Measurements from ENCODE around the gene ZNF583. TPM values are rescaled to one million over a fixed set of nuclear protein-coding genes. Genes with fewer than 3 reads are reported as not detected.

Gene ZNF583
- total and polyA plus RNA-seq, 2 of the 13 experiments (the other 11 are each of a cell fraction or from before 2014, with no cell fraction given) = 0.65 to 5.3 TPM

GRCh38 chr19:56476093-56476492 is 72.0 kb downstream of the ZNF583 start:
- Histone ChIP-seq H2AFZ (ENCODE audit: low read length) (no peak overlapping the region), H3K27me3 (ENCODE audit: control insufficient read depth in 1 of 2, insufficient read depth in 2 of 2, low read length in 2 of 2) (no peaks in the 10 kb centered on the region), H3K36me3 (replicated peaks in 1 of 2; ENCODE audit: control insufficient read depth in 1 of 2, insufficient read depth in 2 of 2, low read length in 2 of 2) (no peaks in the 10 kb centered on the region), H3K79me2 (ENCODE audit: insufficient read depth, low read length) (no peaks in the 10 kb centered on the region), H3K4me1 (ENCODE audit: insufficient read depth, low read length) (no peaks in the 10 kb centered on the region), H3K9me3 (ENCODE audit: low read length) (peaks cover 89% of the 10 kb centered on the region), H3K27ac (ENCODE audit: extremely low read length, insufficient read depth, low read length) (no peak overlapping the region), H3K4me3 (replicated peaks in 1 of 3; ENCODE audit: insufficient read depth in 1 of 3, low read depth in 2 of 3, low read length in 3 of 3) (no peak overlapping the region), H3K4me2 (ENCODE audit: low read depth, low read length) (no peak overlapping the region), H3K9ac (ENCODE audit: insufficient read depth, low read depth, low read length) (no peak overlapping the region), H4K20me1 (ENCODE audit: insufficient read depth, low read length) (no peaks in the 10 kb centered on the region)
- no peak for FAIRE-seq
- no peak for ATAC-seq
- CTCF ChIA-PET (ENCODE audit: low intra/inter-chr PET ratio, low total read pairs) = no interaction called here
- no peak for DNase-seq (ENCODE audit: low spot score)
- TF ChIP-seq MYNN (CRISPR knock-in tag; IDR thresholded peaks at IDR 0.05; ENCODE audit: low read depth) = no peak
- no peak for TF ChIP-seq RFX3 (CRISPR knock-in tag; IDR thresholded peaks at IDR 0.05)
- no peak for TF ChIP-seq NFE2L2 (IDR thresholded peaks at IDR 0.05; ENCODE audit: low read length)
- no peak for TF ChIP-seq ZNF20 (CRISPR knock-in tag; IDR thresholded peaks at IDR 0.05)
- no peak for TF ChIP-seq ZNF460 (CRISPR knock-in tag; IDR thresholded peaks at IDR 0.05; ENCODE audit: borderline replicate concordance)
- no peak for TF ChIP-seq ZNF737 (CRISPR knock-in tag; IDR thresholded peaks at IDR 0.05; ENCODE audit: borderline replicate concordance)
- no peak for TF ChIP-seq DBP (CRISPR knock-in tag; IDR thresholded peaks at IDR 0.05; ENCODE audit: not compliant biosample characterization)
- TF ChIP-seq PAX8 (CRISPR knock-in tag; IDR thresholded peaks at IDR 0.05; ENCODE audit: borderline replicate concordance) = no peak
- TF ChIP-seq ZNF160 (CRISPR knock-in tag; IDR thresholded peaks at IDR 0.05) = no peak
- no peak for TF ChIP-seq RFXANK (CRISPR knock-in tag; IDR thresholded peaks at IDR 0.05)
- TF ChIP-seq NFKB2 (CRISPR knock-in tag; IDR thresholded peaks at IDR 0.05; ENCODE audit: borderline replicate concordance) = no peak
- no peak for TF ChIP-seq ZNF7 (CRISPR knock-in tag; IDR thresholded peaks at IDR 0.05)
- TF ChIP-seq ZFP36 (IDR thresholded peaks at IDR 0.05; ENCODE audit: borderline replicate concordance, low read depth, low read length, partially characterized antibody) = no peak
- TF ChIP-seq SMARCC2 (IDR thresholded peaks at IDR 0.05) = no peak
- TF ChIP-seq, protein P1, sequence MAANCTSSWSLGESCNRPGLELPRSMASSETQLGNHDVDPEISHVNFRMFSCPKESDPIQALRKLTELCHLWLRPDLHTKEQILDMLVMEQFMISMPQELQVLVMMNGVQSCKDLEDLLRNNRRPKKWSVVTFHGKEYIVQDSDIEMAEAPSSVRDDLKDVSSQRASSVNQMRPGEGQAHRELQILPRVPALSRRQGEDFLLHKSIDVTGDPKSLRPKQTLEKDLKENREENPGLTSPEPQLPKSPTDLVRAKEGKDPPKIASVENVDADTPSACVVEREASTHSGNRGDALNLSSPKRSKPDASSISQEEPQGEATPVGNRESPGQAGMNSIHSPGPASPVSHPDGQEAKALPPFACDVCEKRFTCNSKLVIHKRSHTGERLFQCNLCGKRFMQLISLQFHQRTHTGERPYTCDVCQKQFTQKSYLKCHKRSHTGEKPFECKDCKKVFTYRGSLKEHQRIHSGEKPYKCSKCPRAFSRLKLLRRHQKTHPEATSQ (CRISPR knock-in tag; IDR thresholded peaks at IDR 0.05; ENCODE audit: borderline replicate concordance) = no peak
- WGBS (ENCODE audit: low lambda C conversion rate) = 53% methylated on average over 7 of the region's 10 CpGs
- no TSS peak for BruUV-seq (replicated peaks)
- POLR2A ChIA-PET = no interaction called here
- intact Hi-C loops (cut with micrococcal nuclease; ENCODE audit: unreplicated experiment) = no loop called here
- in situ Hi-C loops (cut with HindIII; ENCODE audit: extremely low pct_ligation_motif_present, low pct_unique_long_range_greater_than_20kb) = no loop called here

Other genes with a start within 250 kb of the ZNF583 start
- gene GALP, start 228.3 kb upstream of the ZNF583 start, total RNA-seq (2016; rRNA removed; fragmentation: Illumina TruSeq; extraction: Trizol) = not detected in 2 replicates
- not detected in 2 replicates for gene GALP, start 228.3 kb upstream of the ZNF583 start, polyA plus RNA-seq (2011; rRNA removed)
- not detected in 2 replicates for gene ZSCAN5B, start 206.5 kb upstream of the ZNF583 start, total RNA-seq (2016; rRNA removed; fragmentation: Illumina TruSeq; extraction: Trizol)
- not detected in 2 replicates for gene ZSCAN5B, start 206.5 kb upstream of the ZNF583 start, polyA plus RNA-seq (2011; rRNA removed)
- gene ZSCAN5C, start 202.1 kb upstream of the ZNF583 start, total RNA-seq (2016; rRNA removed; fragmentation: Illumina TruSeq; extraction: Trizol) = not detected in 2 replicates
- not detected in 2 replicates for gene ZSCAN5C, start 202.1 kb upstream of the ZNF583 start, polyA plus RNA-seq (2011; rRNA removed)
- not detected in 2 replicates for gene EDDM13, start 131.6 kb upstream of the ZNF583 start, total RNA-seq (2016; rRNA removed; fragmentation: Illumina TruSeq; extraction: Trizol)
- not detected in 2 replicates for gene EDDM13, start 131.6 kb upstream of the ZNF583 start, polyA plus RNA-seq (2011; rRNA removed)
- 17.8 and 23.7 TPM in 2 replicates for gene ZSCAN5A, start 89.5 kb upstream of the ZNF583 start, total RNA-seq (2016; rRNA removed; fragmentation: Illumina TruSeq; extraction: Trizol)
- 9.5 and 11.5 TPM in 2 replicates for gene ZSCAN5A, start 89.5 kb upstream of the ZNF583 start, polyA plus RNA-seq (2011; rRNA removed)
- 1.6 and 2.4 TPM in 2 replicates for gene ZNF582, start 10.8 kb upstream of the ZNF583 start, total RNA-seq (2016; rRNA removed; fragmentation: Illumina TruSeq; extraction: Trizol)
- 0.83 and 1.1 TPM in 2 replicates for gene ZNF582, start 10.8 kb upstream of the ZNF583 start, polyA plus RNA-seq (2011; rRNA removed)
- gene ZNF667, start 73.0 kb downstream of the ZNF583 start, total RNA-seq (2016; rRNA removed; fragmentation: Illumina TruSeq; extraction: Trizol) = not detected in 2 replicates
- not detected in 2 replicates for gene ZNF667, start 73.0 kb downstream of the ZNF583 start, polyA plus RNA-seq (2011; rRNA removed)
- gene ZNF471, start 103.5 kb downstream of the ZNF583 start, total RNA-seq (2016; rRNA removed; fragmentation: Illumina TruSeq; extraction: Trizol) = not detected in 2 replicates
- not detected in 2 replicates for gene ZNF471, start 103.5 kb downstream of the ZNF583 start, polyA plus RNA-seq (2011; rRNA removed)
- not detected in 2 replicates for gene ZFP28, start 134.6 kb downstream of the ZNF583 start, total RNA-seq (2016; rRNA removed; fragmentation: Illumina TruSeq; extraction: Trizol)
- gene ZFP28, start 134.6 kb downstream of the ZNF583 start, polyA plus RNA-seq (2011; rRNA removed) = not detected in 2 replicates
- not detected in 2 replicates for gene ZNF470, start 163.1 kb downstream of the ZNF583 start, total RNA-seq (2016; rRNA removed; fragmentation: Illumina TruSeq; extraction: Trizol)
- gene ZNF470, start 163.1 kb downstream of the ZNF583 start, polyA plus RNA-seq (2011; rRNA removed) = not detected in 2 replicates
- 4.4 and 5.8 TPM in 2 replicates for gene ZNF71, start 191.0 kb downstream of the ZNF583 start, total RNA-seq (2016; rRNA removed; fragmentation: Illumina TruSeq; extraction: Trizol)
- gene ZNF71, start 191.0 kb downstream of the ZNF583 start, polyA plus RNA-seq (2011; rRNA removed) = 2.2 and 3.2 TPM in 2 replicates
- 0.49 and 0.53 TPM in 2 replicates for gene SMIM17, start 238.8 kb downstream of the ZNF583 start, total RNA-seq (2016; rRNA removed; fragmentation: Illumina TruSeq; extraction: Trizol)
- 0.16 and 0.21 TPM in 2 replicates for gene SMIM17, start 238.8 kb downstream of the ZNF583 start, polyA plus RNA-seq (2011; rRNA removed)

All from HepG2 (cell line).